HS-27A (cell line): Measurements from ENCODE around the gene IRF2.

Experiments used
- DNase-seq: peaks from one replicate; pipeline ENCODE4 v3.0.0-alpha.2; 2012; ENCODE audit warnings: low read depth, missing footprints

The IRF2 gene

DNA sequence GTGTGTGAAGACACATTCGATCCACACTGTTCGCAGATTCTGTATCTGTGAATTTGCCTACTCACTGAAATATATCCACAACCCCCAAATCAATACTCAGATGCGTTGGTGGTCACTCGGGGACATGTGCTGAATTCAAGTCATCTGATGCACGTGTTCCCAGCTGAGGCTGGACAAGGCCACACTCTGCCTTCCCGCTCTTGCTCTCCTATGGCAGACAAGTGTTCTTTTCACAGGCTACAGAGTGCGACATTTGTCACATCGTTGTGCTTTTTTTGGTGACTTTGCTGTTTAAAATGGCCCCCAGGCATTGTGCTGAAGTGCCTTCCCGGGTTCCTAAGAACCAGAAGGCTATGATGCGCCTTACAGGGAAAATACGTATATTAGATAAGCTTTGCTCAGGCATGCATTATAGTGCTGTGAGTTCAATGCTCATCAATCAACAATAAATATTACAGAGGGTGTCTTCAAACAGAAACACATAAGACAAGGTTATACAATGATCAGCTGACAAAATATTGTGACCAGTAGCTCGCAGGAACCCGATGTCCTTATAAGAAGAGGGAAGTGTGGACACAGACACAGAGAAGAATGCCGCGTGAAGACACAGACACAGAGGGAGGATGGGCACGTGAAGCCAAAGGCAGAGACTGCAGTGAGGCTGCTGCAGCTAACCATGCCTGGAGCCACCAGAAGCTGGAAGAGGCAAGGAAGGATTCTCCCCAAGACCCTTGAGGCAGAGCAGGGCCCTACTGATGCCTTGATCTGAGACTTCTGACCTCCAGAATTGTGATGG is 42.0 kb downstream of the IRF2 start:
- no peak for DNase-seq

- no peak for DNase-seq
These were observed 44.2 kb downstream of the IRF2 start for GRCh38 chr4:184430163-184430562.

DNA sequence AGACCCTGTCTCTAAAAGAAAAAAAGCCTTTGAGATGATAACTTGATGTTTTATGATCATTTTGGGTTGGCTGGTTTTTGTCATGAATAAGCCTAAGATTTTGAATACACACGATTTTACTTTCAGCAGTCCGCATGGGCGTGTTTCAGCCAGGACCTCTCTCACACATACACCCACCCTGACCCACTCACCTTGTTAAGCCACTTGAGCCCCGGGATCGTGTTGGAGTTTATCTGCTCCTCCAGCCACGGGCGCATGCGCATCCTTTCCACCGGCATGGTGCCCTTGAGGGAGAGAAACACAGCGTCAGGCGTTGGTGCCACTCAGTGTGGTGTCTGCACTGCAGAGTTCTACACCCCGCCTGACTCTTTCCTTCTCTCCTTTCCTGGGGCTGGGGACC is 45.6 kb downstream of the IRF2 start:
- DNase-seq: no peak

GRCh38 chr4:184427687-184428086 is 46.7 kb downstream of the IRF2 start:
- no peak for DNase-seq

DNA sequence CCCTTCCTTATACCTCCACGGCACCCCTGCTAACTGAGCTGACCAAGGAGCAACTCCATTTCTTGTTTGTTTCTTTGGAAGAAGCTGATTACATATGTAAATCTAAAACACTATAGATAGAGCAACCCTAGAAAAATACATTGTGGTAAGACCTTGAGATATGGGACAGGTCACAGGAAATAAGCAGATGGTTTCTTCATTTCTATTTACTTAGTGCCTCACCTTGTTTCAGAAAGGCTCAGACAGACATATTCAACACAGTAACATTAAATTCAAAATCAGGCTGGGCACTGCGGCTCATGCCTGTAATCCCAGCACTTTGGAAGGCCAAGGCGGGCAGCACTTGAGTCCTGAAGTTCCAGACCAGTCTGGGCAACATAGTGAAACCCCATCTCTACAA is 47.3 kb downstream of the IRF2 start:
- no peak for DNase-seq

- no peak for DNase-seq
These were observed 49.2 kb downstream of the IRF2 start for GRCh38 chr4:184424993-184425758.

- no peak for DNase-seq
These were observed 50.1 kb downstream of the IRF2 start for GRCh38 chr4:184424279-184424678.

- DNase-seq: no peak
These were observed 51.2 kb downstream of the IRF2 start for GRCh38 chr4:184423003-184423686.

- DNase-seq: no peak
These were observed 52.0 kb downstream of the IRF2 start for GRCh38 chr4:184422378-184422777.

- no peak for DNase-seq
These were observed 52.7 kb downstream of the IRF2 start for GRCh38 chr4:184421533-184422155.

GRCh38 chr4:184420881-184421416 is 53.4 kb downstream of the IRF2 start:
- DNase-seq: no peak

- DNase-seq: no peak
These were observed 53.9 kb downstream of the IRF2 start for GRCh38 chr4:184420402-184420801.

- no peak for DNase-seq
These were observed 54.4 kb downstream of the IRF2 start for GRCh38 chr4:184419976-184420375.

- DNase-seq: peak; percentile 7
These were observed 56.4 kb downstream of the IRF2 start for GRCh38 chr4:184417802-184418511.

GRCh38 chr4:184416913-184417734 is 57.2 kb downstream of the IRF2 start:
- DNase-seq: no peak

GRCh38 chr4:184415071-184415470 is 59.3 kb downstream of the IRF2 start:
- DNase-seq: no peak

DNA sequence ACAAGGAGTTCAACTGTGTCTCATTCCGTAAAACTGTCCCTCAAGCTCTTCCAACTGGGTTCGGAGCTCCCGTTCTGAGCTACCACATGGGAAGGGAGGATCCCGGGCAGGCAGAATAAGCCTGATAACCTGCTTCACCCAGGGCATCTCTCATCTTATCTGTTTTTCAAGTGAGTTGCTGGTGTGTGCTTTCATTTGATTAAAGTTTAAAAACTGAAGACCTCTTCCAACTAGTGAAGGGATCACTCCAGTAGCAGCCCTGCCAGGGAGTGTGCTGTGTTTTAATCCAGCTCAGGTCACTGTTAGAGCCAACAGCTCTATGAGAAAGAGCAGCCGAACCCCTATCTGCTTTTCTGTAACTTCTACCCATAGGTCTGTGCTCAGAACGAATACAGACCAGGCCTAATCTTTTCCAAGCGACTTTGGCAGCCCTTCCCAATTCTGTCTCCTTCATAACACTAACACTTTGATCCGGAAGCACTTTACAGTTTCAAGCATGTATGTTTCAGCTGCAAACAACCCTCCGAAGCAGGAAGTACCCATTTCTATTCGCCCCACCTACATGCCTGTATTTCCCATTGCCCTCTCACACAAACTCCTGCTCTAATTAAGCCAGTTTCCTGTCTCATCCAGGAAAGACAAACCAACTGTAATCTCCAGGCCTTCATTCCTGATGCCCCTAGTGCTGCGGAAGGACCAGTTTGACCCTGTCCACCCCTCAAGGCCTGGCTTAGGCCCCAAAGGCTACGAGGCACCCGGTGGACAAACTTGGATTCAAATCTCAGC is 60.9 kb downstream of the IRF2 start:
- no peak for DNase-seq

- DNase-seq: no peak
These were observed 63.6 kb downstream of the IRF2 start for GRCh38 chr4:184410748-184411147.

DNA sequence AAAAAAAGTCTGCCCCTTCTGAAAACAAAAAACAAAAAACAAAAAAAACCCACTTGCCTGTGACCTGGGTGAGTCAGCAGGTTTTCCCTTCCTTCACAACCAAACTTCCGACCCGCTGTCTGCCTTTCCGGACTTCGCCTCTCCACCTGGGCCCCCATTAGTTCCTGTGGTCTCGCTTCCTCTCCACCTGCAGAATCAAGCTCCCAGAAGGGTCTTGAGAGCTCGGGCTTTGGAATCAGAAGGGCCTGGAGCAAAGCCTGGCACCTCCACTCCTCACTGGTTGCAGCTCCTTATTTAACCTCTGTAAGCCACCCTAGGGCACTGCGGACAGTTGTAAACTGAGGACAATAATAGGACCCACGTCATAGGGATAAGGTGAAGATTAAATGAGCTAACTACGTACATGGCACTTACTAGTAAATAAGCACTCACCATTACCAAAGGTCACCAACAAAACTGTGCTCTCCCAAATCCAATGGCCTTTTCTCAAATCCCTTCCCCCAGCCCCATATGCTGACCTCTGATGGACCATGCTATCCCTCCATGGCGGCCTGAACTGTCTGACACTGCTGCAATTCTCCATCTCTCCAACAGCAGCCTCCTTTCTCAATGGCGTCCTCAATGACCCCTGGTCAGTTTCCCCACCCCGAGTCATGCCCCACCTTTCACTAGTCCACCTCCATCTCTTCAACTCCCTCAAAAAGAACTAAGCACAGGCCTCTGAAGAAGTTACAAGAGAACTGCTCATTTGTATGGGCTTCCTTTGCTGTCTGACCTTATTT is 64.2 kb downstream of the IRF2 start:
- DNase-seq: no peak
